ENCODE data around the gene NR0B1. TPM values are rescaled to one million over a fixed set of nuclear protein-coding genes. Genes with fewer than 3 reads are reported as not detected.

NR0B1 gene
- total RNA-seq, 1 experiment from 2014 or later = not detected

DNA sequence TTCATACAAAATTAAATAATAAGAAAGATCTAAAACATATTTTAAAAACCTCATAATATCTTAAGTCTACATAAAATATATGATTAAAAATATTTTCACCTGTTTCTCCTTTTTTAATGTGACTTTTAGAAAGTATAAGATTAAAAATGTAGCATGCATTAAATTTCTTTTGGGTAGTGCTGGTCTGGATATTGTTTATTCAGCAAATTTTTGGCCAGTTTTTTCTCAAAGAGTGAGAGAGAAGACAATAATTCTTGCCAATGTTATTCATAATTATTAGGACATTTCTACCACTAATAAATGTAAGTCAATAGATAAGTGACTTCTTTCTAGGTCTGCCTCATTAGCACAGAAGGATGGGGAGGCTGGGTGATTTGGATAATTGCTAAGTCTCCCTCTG lies 48.2 kb downstream of the NR0B1 start:
- Histone ChIP-seq H3K9me3 (ENCODE audit: low read length) (no peaks in the 10 kb centered on the region), H3K36me3 (ENCODE audit: low read depth, low read length) (no peaks in the 10 kb centered on the region), H3K4me3 (ENCODE audit: low read length) (no peak overlapping the region), H3K4me2 (ENCODE audit: low read length) (no peak overlapping the region), H3K4me1 (ENCODE audit: insufficient read depth, low read length) (no peaks in the 10 kb centered on the region), H3K9me2 (replicated peaks; ENCODE audit: low read length) (no peaks in the 10 kb centered on the region), H3K27ac (ENCODE audit: low read length) (no peak overlapping the region), H3K27me3 (ENCODE audit: low read length) (peaks cover 8% of the 10 kb centered on the region; the same call in 1 of the 2 replicates), H3K79me2 (ENCODE audit: low read length) (no peaks in the 10 kb centered on the region), H3F3A (ENCODE audit: low read length, unreplicated experiment) (no peaks in the 10 kb centered on the region), H3K9ac (ENCODE audit: low read length) (no peak overlapping the region), H2AFZ (ENCODE audit: low read length) (no peak overlapping the region), H4K20me1 (ENCODE audit: low read length) (no peaks in the 10 kb centered on the region)
- CTCF ChIA-PET = no interaction called here
- POLR2A ChIA-PET (ENCODE audit: unreplicated experiment) = no interaction called here
- no TSS peak for BruUV-seq (replicated peaks)
- ATAC-seq = no peak
- DNase-seq = no peak
- intact Hi-C loops (cut with micrococcal nuclease) = no loop called here
- TF ChIP-seq, protein P1, sequence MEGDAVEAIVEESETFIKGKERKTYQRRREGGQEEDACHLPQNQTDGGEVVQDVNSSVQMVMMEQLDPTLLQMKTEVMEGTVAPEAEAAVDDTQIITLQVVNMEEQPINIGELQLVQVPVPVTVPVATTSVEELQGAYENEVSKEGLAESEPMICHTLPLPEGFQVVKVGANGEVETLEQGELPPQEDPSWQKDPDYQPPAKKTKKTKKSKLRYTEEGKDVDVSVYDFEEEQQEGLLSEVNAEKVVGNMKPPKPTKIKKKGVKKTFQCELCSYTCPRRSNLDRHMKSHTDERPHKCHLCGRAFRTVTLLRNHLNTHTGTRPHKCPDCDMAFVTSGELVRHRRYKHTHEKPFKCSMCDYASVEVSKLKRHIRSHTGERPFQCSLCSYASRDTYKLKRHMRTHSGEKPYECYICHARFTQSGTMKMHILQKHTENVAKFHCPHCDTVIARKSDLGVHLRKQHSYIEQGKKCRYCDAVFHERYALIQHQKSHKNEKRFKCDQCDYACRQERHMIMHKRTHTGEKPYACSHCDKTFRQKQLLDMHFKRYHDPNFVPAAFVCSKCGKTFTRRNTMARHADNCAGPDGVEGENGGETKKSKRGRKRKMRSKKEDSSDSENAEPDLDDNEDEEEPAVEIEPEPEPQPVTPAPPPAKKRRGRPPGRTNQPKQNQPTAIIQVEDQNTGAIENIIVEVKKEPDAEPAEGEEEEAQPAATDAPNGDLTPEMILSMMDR (conservative IDR thresholded peaks at IDR 0.05; ENCODE audit: low read depth, low read length) = no peak
- no peak for TF ChIP-seq EZH2 (IDR thresholded peaks at IDR 0.05; ENCODE audit: low read length, unreplicated experiment)
- TF ChIP-seq EZH2phosphoT487 (IDR thresholded peaks at IDR 0.05; ENCODE audit: borderline replicate concordance, low read length) = no peak

- Histone ChIP-seq H3K9me2 (replicated peaks; ENCODE audit: low read length) (no peaks in the 10 kb centered on the region), H3F3A (ENCODE audit: low read length, unreplicated experiment) (no peaks in the 10 kb centered on the region), H3K36me3 (ENCODE audit: low read depth, low read length) (no peaks in the 10 kb centered on the region), H2AFZ (ENCODE audit: low read length) (no peak overlapping the region), H3K4me3 (ENCODE audit: low read length) (no peak overlapping the region), H3K9ac (ENCODE audit: low read length) (no peak overlapping the region), H4K20me1 (ENCODE audit: low read length) (no peaks in the 10 kb centered on the region), H3K27me3 (ENCODE audit: low read length) (peaks cover 8% of the 10 kb centered on the region; the same call in 1 of the 2 replicates), H3K9me3 (ENCODE audit: low read length) (0 out of 2 replicates have a peak, but pooled peaks cover 2% of the 10 kb centered on the region), H3K4me1 (ENCODE audit: insufficient read depth, low read length) (no peaks in the 10 kb centered on the region), H3K27ac (ENCODE audit: low read length) (no peak overlapping the region), H3K4me2 (ENCODE audit: low read length) (no peak overlapping the region), H3K79me2 (ENCODE audit: low read length) (no peaks in the 10 kb centered on the region)
- ChIA-PET CTCF (no interaction called here), POLR2A (ENCODE audit: unreplicated experiment) (no interaction called here)
- TF ChIP-seq, protein P1 (conservative IDR thresholded peaks at IDR 0.05; ENCODE audit: low read depth, low read length) = no peak
- no peak for TF ChIP-seq EZH2phosphoT487 (IDR thresholded peaks at IDR 0.05; ENCODE audit: borderline replicate concordance, low read length)
- no peak for TF ChIP-seq EZH2 (IDR thresholded peaks at IDR 0.05; ENCODE audit: low read length, unreplicated experiment)
- no peak for ATAC-seq
- no TSS peak for BruUV-seq (replicated peaks)
- intact Hi-C loops (cut with micrococcal nuclease) = no loop called here
- no peak for DNase-seq
Measured at GRCh38 chrX:30259927-30260326, 49.3 kb downstream of the NR0B1 start.

Other genes starting within 250 kb of the NR0B1 start
- gene MAGEB2, start 93.8 kb downstream of the NR0B1 start, total RNA-seq (2014; rRNA removed) = not detected in 2 replicates
- gene MAGEB3, start 78.7 kb downstream of the NR0B1 start, total RNA-seq (2014; rRNA removed) = not detected in 2 replicates
- not detected in 2 replicates for gene MAGEB4, start 67.4 kb downstream of the NR0B1 start, total RNA-seq (2014; rRNA removed)
- not detected in 2 replicates for gene MAGEB1, start 62.2 kb downstream of the NR0B1 start, total RNA-seq (2014; rRNA removed)